Activated CD8-positive, alpha-beta memory T cell treated with anti-CD3 and anti-CD28 coated beads, Interleukin-2, amount 50 U/mL, for 1 hour (primary cell): Measurements from ENCODE around the gene MIPOL1.

Experiments used
- DNase-seq: peaks from one replicate; pipeline ENCODE4 v3.0.0-alpha.2; 2020; ENCODE audit errors: extremely low read depth

The MIPOL1 gene

DNA sequence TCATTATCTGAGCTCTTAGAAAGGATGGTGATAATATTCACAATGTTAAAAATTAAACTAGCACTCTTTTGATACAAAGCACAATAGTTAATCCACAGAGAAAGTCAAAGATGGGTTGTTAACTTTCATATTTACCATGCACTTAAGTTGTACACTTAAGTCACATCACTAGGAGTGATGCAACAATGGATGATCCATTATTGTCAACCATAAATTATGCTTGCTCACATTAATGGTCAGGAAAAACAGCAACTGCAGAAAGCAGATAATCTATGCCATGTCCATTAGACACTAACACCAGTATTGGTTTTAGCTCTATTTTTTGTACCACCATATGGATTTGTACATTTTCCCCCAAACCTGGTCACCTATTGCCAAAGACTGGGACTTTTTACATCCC is 201.8 kb downstream of the MIPOL1 start:
- DNase-seq: no peak

DNA sequence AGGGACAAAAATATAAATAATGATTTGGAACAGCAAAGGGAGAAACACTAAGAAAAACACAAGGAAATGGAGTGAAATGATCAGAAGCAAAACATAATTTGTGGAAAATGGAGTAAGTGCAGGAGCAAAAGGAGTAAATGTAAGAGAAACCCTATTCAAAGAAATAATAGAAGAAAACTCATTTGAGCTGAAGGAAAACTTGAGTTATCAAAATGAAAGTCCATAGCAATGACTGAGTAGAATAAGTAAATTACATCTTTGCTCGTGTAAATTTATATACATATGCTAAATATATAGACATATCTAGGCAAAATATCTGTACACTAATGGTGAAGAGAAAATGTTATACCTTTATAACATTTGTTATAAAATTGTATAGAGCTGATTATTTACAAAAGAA is 203.4 kb downstream of the MIPOL1 start:
- DNase-seq: no peak

DNA sequence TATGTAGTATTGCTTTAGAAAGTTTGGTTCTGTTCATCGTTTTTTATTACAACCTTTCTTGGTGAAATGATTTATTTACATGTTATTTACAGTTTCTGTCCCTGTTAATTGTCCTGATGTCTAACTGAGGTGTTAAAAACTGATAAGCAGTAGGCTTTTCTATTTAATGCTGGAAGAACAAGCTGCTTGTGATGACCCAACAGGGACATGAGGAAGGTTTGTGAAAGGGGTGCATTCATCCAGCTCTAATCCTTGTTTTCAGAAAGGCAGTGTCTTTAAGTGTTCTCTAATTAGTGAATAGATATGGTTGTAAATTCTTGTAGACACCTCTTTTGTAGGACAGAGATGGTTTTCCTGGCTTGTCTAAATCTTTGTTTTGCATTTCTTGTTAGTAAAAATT is 205.9 kb downstream of the MIPOL1 start:
- no peak for DNase-seq

DNA sequence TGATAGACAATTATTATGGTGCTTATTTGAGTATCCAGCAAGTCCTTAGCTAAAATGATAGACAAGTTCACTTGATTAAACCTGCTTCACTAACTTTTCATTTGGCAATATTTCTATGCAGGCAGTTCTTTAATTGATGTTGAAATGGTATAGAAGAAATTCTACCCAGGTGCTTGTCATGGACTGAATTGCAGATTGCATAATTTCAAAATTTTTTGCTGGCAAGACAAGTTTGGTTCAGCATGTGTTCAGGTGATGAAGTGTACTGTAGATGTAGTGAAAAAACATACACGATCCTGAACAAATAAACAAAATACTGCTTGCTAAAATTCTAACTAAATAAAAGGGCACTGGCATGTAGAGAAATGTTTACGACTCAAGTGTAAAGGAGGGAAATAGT is 208.4 kb downstream of the MIPOL1 start:
- DNase-seq: no peak

DNA sequence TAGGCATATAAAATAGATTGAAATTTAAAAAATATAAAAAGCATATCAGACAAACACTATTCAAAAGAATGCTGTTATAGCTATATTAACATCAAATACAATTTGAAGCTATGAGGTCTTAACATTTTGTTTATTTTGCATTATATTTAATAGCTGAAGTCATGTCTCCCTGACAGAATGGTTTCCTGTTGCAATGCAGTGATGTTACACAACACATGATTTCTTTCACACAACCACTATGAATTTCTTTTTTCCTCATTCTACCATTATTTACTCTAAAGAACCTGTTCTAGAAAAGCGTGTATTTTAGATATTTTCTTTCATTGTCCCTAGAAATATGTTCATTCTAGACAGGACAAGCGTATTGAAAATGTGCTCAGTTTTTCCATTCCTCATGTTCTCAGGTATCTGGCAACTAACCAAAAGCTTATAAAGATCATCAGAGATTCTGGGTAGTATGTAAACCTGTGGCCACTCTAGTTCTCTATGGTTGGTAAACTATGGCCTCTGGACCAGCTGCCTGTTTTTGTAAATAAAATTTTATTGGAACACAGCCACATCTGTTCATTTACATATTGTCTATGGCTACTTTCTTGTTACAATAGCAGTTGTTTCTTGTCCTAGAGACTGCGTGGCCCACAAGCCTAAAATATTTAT is 213.5 kb downstream of the MIPOL1 start:
- DNase-seq: no peak

DNA sequence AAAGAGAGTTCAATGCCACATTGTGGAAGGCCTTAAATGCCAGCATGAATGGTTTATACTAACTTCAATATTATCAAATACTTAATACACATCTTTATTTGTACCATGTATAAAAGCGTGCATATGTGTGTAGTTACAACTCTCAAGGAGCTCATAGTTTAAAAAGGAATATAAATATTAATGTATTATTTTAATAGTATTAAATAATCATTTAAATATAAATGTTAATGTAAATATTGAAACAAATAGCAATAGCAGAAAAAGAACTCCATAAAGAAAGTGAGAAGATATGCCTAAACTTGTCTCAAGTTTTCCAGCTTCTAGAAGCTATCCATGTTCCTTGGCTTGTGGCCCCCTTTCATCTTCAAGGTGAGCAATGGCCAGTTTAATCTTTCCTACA is 215.3 kb downstream of the MIPOL1 start:
- no peak for DNase-seq

DNA sequence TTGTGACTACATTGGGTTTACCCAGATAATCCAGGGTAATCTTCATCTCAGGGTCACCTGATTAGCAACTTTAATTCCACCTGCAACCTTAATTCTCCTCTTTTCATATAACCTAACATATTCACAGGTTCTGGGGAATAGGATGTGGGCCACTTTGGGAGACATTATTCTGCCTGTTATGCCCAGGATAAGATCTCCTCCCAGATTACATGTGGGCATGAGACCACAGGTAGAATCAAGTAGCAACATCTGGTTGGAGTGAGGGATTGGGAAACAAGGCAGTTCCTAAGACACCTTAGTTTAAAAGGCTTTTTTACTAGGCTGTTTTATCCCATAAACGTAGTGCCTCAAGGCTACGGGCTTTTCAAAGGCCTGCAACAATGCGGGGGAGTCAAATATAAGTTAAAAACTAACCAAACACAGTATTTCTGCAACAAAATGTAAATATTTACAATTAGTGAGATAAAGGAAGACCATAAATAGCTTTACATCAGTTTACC is 215.8 kb downstream of the MIPOL1 start:
- DNase-seq: no peak

DNA sequence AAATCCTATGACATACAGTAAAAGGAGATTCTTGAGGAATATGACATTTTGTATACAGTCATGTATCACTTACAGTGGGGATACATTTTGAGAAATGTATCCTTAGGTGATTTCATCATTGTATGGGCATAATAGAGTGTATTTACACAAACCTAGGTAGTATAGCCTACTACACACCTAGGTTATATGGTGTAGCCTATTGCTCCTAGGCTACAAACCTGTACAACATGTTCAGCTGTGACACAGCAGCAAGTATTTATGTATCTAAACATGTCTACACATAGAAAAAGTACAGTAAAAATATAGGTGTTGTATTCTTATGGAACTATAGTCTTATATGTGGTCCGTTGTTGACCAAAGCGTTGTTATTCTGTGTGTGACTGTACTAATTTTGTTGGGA is 218.5 kb downstream of the MIPOL1 start:
- DNase-seq: no peak

DNA sequence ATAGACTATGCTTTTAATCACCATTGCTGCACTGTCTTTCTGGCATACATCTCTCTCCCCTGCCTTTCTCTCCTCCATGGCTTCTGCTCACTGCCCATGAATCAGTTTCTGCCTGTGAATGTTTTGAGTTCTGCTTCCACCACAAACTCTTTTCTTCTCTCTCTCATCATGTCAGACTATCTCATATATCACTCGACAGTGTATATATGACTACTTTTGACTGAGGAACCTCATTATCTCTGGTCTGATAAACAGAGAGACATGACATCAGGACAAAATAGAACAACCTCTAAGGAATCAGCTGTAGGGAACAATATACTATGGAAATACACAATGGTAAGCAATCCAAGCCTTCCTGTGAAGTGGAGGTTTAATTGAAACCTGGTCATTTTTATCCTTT is 219.4 kb downstream of the MIPOL1 start:
- DNase-seq: no peak

DNA sequence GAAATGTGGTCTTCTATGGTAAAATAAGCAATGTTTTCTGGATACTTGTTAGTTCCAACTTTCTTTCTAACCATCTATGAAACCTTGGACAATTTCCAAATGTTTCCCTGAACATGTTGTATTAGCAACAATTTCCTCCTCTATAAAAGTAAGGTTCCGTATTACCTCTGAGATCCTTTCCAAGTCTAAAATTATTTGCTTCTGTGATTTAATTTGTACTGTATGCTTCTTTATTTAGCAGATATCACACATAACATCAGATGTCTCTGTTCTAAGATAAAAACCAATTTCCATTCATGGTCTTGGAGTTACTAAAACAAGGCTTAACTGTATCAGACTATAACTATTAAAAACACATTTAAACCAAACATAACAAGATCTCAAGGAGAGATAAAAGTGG is 220.1 kb downstream of the MIPOL1 start:
- no peak for DNase-seq

DNA sequence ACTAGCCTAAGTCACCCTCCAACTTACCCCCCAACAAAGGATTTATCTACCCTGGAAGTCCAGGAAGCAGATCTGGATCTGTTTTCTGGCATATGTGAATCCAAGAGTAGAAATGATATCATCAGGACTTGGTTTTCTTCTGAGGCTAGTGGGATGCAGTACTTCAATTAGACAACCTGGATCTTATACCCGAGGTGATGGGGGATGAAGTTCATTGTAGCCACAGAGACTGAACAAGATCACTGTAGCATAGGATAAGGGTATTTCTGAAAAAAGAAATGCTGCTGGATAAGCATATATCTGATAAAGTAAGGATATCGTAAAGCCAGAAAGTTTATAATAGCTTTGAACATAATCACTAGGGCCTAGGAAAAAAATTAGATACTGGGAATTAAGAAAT is 222.9 kb downstream of the MIPOL1 start:
- no peak for DNase-seq

DNA sequence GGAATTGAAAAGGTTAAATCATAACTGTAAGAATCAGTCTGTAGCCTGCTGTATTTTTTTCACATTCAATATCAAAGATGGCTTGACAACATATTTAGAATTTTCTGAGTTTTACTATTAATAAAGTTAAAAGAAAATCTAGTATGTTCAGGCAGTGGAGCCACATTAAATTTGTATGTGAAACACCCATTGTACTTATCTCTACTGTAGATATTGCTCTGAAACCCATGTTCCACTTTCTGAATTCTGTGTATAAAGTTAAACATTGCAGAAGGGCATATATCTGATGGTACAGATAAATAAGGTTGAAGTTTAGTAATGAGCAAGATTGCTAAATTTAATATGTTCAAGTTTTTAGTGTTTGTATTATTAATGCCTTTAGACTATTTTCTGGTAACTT is 224.6 kb downstream of the MIPOL1 start:
- DNase-seq: no peak

DNA sequence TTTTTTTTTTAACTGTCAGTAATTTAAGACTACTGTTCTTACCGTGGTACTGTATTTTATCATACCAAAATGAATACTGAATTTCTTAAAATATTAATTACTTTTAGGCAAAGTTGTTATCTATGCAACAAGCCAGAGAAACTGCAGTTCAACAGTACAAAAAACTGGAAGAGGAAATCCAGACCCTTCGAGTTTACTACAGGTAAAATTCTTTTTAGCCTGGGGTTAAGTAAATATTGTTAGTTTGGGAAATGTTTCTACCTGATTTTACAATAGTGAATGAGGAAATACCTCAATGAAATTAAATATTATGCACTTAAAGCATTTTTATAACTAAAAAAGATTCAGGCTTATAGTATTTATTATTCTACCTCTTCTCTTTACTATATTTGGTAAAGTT is 225.0 kb downstream of the MIPOL1 start:
- no peak for DNase-seq

DNA sequence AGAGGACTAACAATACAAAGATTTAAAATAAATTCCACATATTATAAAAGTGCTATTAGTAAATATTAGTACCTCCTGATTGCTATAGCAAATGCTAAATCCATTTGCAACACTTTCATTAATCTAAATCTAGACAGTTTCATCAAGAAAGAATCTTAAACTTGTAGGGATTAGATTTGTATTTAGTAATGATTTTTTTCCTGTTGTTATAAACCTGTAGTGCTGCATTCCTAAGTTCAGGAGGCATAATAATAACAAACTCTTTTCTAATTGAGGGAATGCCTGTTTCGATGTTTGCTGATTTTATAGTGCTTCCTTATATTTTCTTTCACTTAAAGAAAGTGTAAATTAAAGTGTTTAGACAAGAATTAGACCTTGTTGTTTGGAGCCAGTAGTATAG is 231.2 kb downstream of the MIPOL1 start:
- no peak for DNase-seq

DNA sequence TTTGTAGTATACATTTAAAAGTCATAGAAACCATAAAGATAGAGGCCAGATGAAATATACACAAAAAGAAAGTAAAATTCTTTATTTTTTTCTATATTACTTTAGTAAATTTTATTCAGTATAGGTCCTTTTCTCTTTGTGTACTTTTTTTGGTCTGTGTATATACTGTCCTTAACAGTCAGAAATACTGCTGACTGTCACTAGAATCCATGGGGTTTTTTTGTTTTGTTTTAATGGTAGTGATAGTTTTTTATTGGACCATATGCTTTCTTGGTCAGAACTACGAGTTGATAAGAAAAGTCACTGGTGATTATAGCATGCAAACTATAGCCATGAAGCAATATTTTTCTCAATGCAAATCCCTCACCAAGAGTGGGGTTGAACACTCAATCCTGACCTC is 231.9 kb downstream of the MIPOL1 start:
- no peak for DNase-seq

DNA sequence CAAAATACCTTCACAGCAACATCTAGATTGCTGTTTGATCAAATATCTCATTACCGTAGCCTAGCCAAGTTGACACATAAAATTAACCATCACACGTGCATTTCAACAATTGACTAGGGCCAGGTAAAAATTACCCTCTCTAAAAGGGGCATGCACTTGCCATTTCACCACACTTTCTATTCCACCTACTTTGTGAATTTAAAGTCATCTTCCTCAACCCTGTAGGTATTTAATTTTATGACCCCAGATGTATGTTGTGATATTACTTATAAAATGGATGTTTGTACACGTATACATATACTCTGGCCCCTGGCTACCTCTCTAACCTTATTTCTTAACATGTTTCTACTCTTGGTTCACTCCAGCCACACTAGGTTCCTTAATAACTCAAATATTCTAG is 237.1 kb downstream of the MIPOL1 start:
- DNase-seq: no peak

DNA sequence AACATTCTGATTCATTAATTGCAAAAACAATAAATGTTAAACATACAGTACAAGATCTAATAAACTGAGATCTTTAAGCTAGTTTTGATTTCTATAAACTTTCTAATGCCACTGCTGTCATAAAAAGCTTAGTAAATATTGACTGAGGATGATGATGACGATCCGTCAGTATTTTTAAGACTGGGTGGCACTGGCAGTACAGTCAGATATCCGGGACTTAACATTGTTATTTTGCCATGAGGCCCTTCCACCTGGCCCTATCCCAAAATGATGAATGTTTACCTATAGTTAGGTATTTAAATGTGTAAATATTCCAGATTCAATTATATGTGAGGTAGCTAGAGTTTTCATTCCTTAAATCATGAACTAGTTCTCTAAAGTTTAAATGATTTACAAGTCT is 238.8 kb downstream of the MIPOL1 start:
- no peak for DNase-seq

DNA sequence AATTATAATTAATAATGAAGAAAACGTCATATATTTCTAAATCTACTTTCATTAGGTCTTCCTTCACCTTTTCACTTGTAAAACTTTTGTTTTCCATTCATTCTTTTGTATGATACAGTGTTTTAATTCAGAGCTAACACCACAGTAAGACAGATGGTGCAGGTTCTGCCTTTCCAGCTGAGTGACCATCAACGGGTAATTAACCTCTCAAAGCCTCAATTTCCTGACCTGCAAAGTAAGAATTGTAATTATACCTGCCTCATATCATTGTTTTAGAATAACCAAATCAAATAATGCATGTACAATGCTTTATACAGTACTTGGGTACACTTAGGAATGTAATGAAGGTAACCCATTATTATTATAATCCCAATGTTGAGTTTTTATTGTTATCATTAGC is 239.8 kb downstream of the MIPOL1 start:
- DNase-seq: no peak

DNA sequence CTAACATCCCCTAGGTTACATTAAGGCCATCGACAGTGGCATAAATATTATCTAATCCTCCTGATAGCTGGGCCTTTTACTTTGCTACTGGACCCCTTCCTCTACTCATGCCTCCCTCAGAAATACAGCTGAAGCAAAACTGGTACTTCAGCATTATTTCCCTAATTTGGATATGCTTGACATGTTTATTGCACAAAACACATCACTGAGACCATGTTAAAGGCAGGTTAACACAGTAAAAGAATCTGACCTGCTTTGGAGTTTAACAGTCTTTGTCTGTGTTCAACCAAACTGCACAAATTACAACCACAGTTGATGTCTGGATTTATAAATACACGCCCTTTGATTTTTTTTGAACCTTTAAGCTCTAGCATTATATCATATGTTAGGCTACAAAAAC is 240.7 kb downstream of the MIPOL1 start:
- DNase-seq: no peak

DNA sequence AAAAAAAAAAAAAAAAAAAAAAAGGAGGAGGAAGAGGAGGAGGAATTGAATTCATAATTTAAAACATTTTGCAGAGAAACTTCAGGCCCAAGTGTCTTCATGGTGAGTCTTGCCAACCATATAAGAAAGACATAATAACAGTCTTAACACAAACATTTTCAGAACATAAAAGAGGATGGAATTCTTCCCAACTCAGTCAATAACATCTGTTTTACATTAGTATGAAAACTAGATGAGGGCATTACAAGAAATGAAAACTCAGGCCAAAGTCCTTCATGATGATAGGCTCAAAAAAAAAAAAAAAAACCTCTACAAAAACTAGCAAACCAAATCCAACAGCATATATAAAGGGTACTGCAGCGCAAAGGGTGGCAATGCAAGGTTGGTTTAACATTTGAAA is 245.7 kb downstream of the MIPOL1 start:
- no peak for DNase-seq

DNA sequence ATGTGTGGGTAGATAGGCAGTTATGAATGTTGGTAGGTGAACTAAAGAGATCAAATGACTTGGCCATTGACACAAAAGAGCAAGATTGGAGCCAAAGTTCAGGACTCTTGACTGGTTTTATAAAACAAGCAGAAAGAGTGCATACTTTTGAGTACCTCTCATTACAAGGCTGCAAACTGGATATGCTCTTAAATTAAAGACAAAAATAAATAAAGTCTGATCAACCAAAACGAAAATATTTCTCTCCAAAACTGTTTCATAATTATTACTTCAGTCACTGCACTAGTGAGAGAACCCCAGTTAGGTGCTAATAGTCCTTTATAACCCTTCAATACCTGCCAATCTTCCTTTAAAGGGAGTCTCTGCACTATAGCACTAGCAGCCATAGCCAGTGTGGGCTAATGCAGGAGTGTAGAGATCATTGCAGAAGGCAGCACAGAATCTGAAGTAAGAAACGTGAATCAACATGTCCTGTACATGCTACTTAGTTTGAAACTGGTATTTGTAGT is 250.2 kb downstream of the MIPOL1 start:
- no peak for DNase-seq

DNA sequence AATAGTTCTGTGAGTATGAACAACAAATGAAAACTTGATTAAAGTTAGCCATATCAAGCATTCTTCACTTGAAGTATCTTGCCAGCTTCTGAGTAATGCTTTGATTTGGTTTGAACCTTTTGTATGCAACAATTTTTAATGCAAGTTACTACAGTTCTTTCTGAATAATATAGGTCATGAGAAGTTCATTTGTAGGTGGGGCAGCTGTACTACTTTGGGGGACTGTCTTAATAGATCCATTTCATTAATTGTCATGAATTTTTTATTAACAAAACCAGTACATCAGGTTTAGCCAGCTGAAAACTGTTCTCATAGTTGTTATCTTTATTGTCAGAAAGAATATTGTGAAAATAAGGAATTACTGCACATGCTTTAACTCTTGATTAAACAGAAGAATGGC is 254.6 kb downstream of the MIPOL1 start:
- no peak for DNase-seq

DNA sequence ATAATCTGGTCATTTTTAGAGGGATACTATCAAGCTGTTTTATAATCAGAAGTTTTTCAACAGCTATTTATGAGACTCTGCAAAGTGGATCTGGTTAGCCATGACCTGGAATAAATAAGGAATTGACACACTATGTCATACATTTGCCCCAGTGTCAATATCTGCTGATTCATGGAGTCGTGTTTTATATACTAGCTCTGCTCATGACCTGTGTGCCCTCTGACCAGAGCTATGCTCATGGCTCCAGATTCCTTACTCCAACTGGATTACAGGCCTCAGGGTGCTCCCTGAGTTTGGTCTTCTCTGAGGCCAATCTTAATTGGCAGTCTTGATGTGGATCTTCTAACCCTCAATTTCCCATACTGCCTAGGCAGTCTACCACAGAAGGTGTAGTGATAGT is 256.2 kb downstream of the MIPOL1 start:
- no peak for DNase-seq

DNA sequence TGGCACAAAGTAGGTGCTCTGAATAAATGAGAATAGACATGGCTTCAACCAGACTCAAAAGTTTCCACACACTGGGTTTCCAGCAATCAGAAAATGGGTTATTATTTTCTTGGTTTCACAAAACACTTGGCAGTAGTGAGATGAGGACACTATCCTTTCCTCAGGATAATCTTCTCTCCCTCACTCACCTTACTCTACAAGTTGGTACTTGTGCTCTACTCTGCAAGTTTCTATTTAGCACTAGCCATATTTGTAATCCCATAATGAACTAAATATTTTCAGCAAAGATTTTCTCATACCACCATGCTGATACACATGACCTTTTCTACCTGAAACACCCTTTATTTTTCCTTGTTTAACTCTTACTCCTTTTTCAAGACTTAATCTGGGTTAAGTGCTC is 259.6 kb downstream of the MIPOL1 start:
- DNase-seq: no peak
